Measurements from ENCODE around the gene ZZZ3. TPM values are rescaled to one million over a fixed set of nuclear protein-coding genes. Genes with fewer than 3 reads are reported as not detected.

Gene ZZZ3
- total RNA-seq (2013; cell fraction: nucleolus; rRNA removed), result 181 and 182 TPM in 2 replicates
- total RNA-seq (2014; rRNA removed) (39.5 and 53.6 TPM in 2 replicates), total RNA-seq (2014; rRNA removed; fragmentation: Illumina TruSeq; extraction: Trizol) (44.1 and 45.1 TPM in 2 replicates), total RNA-seq (2021) (31.2 and 32.8 TPM in 2 replicates), polyA plus RNA-seq (2011; rRNA removed) (26.3 and 36.8 TPM in 2 replicates), polyA plus RNA-seq (2014; fragmentation: Illumina TruSeq; extraction: Trizol) (25.6 and 31.9 TPM in 2 replicates), polyA plus RNA-seq (2014; fragmentation: Nextera tagmentation; extraction: Ambion mirVana) (10 to 100 TPM; 10.5 to 12.7 TPM), polyA plus RNA-seq (2014; rRNA removed) (23.8 and 25.9 TPM in 2 replicates), polyA plus RNA-seq (2016; fragmentation: Nextera tagmentation; extraction: Ambion mirVana) (10 to 100 TPM; 37.4 to 40.3 TPM), polyA minus RNA-seq (2011; rRNA and poly(A)+ RNA removed) (28.9 and 43.7 TPM in 2 replicates), Bru-seq, nascent RNA (percentile 89 among the genes with signal in this experiment), BruChase-seq, experiment 1, labeled RNA remaining after a 6-hour chase (percentile 88 among the genes with signal in this experiment), BruChase-seq, experiment 2, labeled RNA remaining after a 2-hour chase (percentile 90 among the genes with signal in this experiment)
- 7.4 TPM for polyA plus RNA-seq (2011; ENCODE audit: low read depth)
- 10.4 and 14.2 TPM in 2 replicates for polyA plus RNA-seq (2011; cell fraction: cytosol; rRNA removed)
- 21.3 and 26.8 TPM in 2 replicates for polyA plus RNA-seq (2011; cell fraction: nucleus; rRNA removed)
- 13.1 and 16.7 TPM in 2 replicates for polyA plus RNA-seq (2012)
- polyA minus RNA-seq (2011; cell fraction: cytosol; rRNA and poly(A)+ RNA removed), result 15.2 and 17.3 TPM in 2 replicates
- polyA minus RNA-seq (2011; cell fraction: nucleus; rRNA and poly(A)+ RNA removed), result 48.5 and 95.9 TPM in 2 replicates
- long read RNA-seq, experiment 1, partial matches to known transcripts, result 1 of 4 reads
- long read RNA-seq, experiment 1, other reads (novel, unspliced or antisense), result 2 of 4 reads
- long read RNA-seq, experiment 2, transcript AC118549.1-209 (5 exons, 587 nt), result major isoform, 12 of 52 reads
- long read RNA-seq, experiment 2, partial matches to known transcripts, result 16 of 52 reads
- long read RNA-seq, experiment 2, other reads (novel, unspliced or antisense), result 20 of 52 reads

DNA sequence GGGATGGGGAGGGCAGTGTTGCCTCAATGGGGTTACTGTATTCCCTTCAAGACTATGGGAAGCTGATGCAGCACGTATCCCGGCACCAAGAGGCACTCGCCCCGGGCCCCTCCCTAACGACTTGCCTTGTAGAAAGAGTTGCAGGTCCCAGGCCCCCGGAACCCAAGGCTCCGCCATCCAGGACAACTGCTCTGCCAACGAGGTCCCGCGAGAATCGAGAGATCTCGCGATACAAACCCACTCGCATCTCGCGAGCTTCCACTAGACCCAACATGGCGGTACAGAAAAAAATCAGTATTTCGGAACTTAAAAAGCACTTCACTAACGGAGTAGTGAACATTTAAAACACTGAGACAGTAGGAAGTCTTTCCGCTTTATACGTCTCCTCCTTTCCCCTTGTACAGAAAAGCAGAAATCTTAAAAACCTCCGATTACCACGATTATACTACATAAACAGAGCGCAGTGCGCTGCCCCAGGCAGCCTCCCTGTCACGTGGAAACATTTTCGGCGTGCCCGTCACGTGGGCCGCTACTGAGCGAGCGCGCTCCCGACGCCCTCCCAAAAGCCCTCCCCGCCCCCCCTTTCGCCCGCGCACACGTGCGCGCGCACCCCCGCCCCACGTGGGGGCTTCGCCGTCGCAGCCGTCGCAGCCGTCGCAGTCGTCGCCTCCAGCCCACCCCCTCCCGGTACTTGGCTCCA, at the start of gene ZZZ3:
ZZZ3 (minus strand) TSS at position 199 of the 700 bp plus-strand sequence. CDS start 49,304 bp downstream, outside the sequence.
- BruUV-seq (replicated peaks), result no TSS peak
- H3K36me3 ChIP-seq (ENCODE audit: control insufficient read depth in 2 of 2, insufficient read depth in 2 of 2, low read length in 1 of 2), result no peaks in the 10 kb centered on the region; a peak in 1 of 4 replicates
- WGBS (ENCODE audit: insufficient coverage, insufficient replicate concordance, low lambda C conversion rate, missing lambda C conversion rate), result under 1% methylated on average over 35 of the region's 56 CpGs
- FAIRE-seq (peak; percentile 57), DNase-seq (ENCODE audit: low read depth, low spot score) (peak; percentile 91), ATAC-seq (peak; percentile 74)
- RAD21 ChIA-PET (ENCODE audit: unreplicated experiment), result interaction anchor here (0.7 to 1.2 kb wide), 5 partner anchors 11 to 175 kb away, joined by 3 to 4 read pairs (median 3); partner anchors contain the start of gene MIGA1
- no peaks in the 10 kb centered on the region for H3K9me3 ChIP-seq (replicated peaks; ENCODE audit: control insufficient read depth, insufficient read depth, low read length)
- peak within 1 kb of the TSS; percentile 91 for H3K9ac ChIP-seq (ENCODE audit: control insufficient read depth, insufficient read depth, low read length)
- in situ Hi-C loops (cut with MboI), result no loop called here
- no peaks in the 10 kb centered on the region for H4K20me1 ChIP-seq (ENCODE audit: control insufficient read depth, insufficient read depth)
- intact Hi-C loops (cut with micrococcal nuclease; ENCODE audit: unreplicated experiment), result loop anchor here (2.0 to 10.0 kb wide), 7 partner anchors 95 to 940 kb away; partner anchors contain the start of genes DNAJB4, FUBP1 and IFI44L
- peak within 1 kb of the TSS; percentile 86 for H3K4me2 ChIP-seq (ENCODE audit: control insufficient read depth, insufficient read depth)
- POLR2A ChIA-PET, result interaction anchor here (0.6 to 1.1 kb wide), 4 partner anchors 10 to 469 kb away, joined by 4 to 8 read pairs (median 4); partner anchors contain the start of gene FUBP1
- peaks cover 48% of the 10 kb centered on the region for H3K79me2 ChIP-seq (ENCODE audit: control insufficient read depth, insufficient read depth, low read length)
- no peaks in the 10 kb centered on the region for H3K27me3 ChIP-seq (replicated peaks in 1 of 2; ENCODE audit: control insufficient read depth in 2 of 2, insufficient read depth in 2 of 2, low read length in 1 of 2)
- CTCF ChIA-PET, result interaction anchor here (0.9 to 2.0 kb wide), 7 partner anchors 11 to 329 kb away, joined by 3 to 5 read pairs (median 3); partner anchors contain the start of gene FUBP1
- H3K4me1 ChIP-seq (ENCODE audit: control insufficient read depth, insufficient read depth, low read length), result 0 out of 2 replicates have a peak, but pooled peaks cover 3% of the 10 kb centered on the region
- peak within 1 kb of the TSS; percentile 95 for H2AFZ ChIP-seq (ENCODE audit: control insufficient read depth, low read depth, low read length)
- peak within 1 kb of the TSS; percentile 80 for H3K4me3 ChIP-seq
- SMC1A ChIA-PET (ENCODE audit: uncharacterized antibody, unreplicated experiment), result interaction anchor here (0.8 kb wide), 1 partner anchor 104 kb away, joined by 3 read pairs; no protein-coding TSS in a partner anchor
- peak within 1 kb of the TSS; percentile 95 for H3K27ac ChIP-seq (ENCODE audit: control insufficient read depth, insufficient read depth)
- TF ChIP-seq, protein P1, sequence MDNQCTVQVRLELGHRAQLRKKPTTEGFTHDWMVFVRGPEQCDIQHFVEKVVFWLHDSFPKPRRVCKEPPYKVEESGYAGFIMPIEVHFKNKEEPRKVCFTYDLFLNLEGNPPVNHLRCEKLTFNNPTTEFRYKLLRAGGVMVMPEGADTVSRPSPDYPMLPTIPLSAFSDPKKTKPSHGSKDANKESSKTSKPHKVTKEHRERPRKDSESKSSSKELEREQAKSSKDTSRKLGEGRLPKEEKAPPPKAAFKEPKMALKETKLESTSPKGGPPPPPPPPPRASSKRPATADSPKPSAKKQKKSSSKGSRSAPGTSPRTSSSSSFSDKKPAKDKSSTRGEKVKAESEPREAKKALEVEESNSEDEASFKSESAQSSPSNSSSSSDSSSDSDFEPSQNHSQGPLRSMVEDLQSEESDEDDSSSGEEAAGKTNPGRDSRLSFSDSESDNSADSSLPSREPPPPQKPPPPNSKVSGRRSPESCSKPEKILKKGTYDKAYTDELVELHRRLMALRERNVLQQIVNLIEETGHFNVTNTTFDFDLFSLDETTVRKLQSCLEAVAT (IDR thresholded peaks at IDR 0.05), result peak; percentile 87
- TF ChIP-seq ATF3 (IDR thresholded peaks at IDR 0.05; ENCODE audit: borderline replicate concordance, extremely low read depth, low read depth, low read length) (peak; percentile 95), CHD1 (IDR thresholded peaks at IDR 0.05; ENCODE audit: low read depth, low read length) (no peak), HDGF (IDR thresholded peaks at IDR 0.05) (no peak), SMARCA5 (IDR thresholded peaks at IDR 0.05) (no peak; the same call in 1 of the 2 replicates), MAX (IDR thresholded peaks at IDR 0.05; ENCODE audit: low read depth, low read length) (peak; percentile 94), CEBPZ (IDR thresholded peaks at IDR 0.05; ENCODE audit: low read depth, low read length) (peak; percentile 47; the same call in 1 of the 2 replicates), SP1 (IDR thresholded peaks at IDR 0.05; ENCODE audit: low read depth, low read length) (peak; percentile 10), NBN (IDR thresholded peaks at IDR 0.05) (peak; percentile 85), ZNF217 (IDR thresholded peaks at IDR 0.05) (peak; percentile 18; the same call in 1 of the 2 replicates)
- TF ChIP-seq, protein P2, sequence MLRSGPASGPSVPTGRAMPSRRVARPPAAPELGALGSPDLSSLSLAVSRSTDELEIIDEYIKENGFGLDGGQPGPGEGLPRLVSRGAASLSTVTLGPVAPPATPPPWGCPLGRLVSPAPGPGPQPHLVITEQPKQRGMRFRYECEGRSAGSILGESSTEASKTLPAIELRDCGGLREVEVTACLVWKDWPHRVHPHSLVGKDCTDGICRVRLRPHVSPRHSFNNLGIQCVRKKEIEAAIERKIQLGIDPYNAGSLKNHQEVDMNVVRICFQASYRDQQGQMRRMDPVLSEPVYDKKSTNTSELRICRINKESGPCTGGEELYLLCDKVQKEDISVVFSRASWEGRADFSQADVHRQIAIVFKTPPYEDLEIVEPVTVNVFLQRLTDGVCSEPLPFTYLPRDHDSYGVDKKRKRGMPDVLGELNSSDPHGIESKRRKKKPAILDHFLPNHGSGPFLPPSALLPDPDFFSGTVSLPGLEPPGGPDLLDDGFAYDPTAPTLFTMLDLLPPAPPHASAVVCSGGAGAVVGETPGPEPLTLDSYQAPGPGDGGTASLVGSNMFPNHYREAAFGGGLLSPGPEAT (IDR thresholded peaks at IDR 0.05; ENCODE audit: low read depth), result peak; percentile 99

All from GM12878 (cell line).